Naive B cell (primary cell): ENCODE data around the gene PADI1. TPM values are rescaled to one million over a fixed set of nuclear protein-coding genes. Genes with fewer than 3 reads are reported as not detected.
"Not testable (repeated sequence)": the region's sequence is repeated elsewhere in the genome, so short reads cannot be mapped to it uniquely, and the experiment has no call there.

ENCODE experiments used
- ATAC-seq, 2 donors: fragments of 150-1000 bp; cut with Tn5 transposase; 2 replicates each; pipeline ENCODE4 v1.10.0; 2021; ENCODE audit warnings: low read depth in 2 of 2, mild to moderate bottlenecking in 2 of 2, moderate library complexity in 2 of 2
- DNase-seq: peaks from one replicate; pipeline ENCODE4 v3.0.0; 2022
- H3K27ac Mint-ChIP-seq, 6 donors: one replicate each; pipeline ENCODE4 v1.8.0; 2020 to 2022; ENCODE audit warnings: mild to moderate bottlenecking in 6 of 6, mixed read lengths in 6 of 6, moderate library complexity in 5 of 6, inconsistent platforms in 2 of 6
- H3K27me3 Mint-ChIP-seq, 3 donors: one replicate each; pipeline ENCODE4 v1.8.0; 2021 to 2022; ENCODE audit warnings: mixed read lengths in 3 of 3, mild to moderate bottlenecking in 1 of 3
- H3K36me3 Mint-ChIP-seq, 2 donors: one replicate each; pipeline ENCODE4 v1.8.0; 2020 to 2022; ENCODE audit warnings: mixed read lengths in 2 of 2, inconsistent platforms in 1 of 2, mild to moderate bottlenecking in 1 of 2
- H3K4me1 Mint-ChIP-seq, 3 donors: one replicate each; pipeline ENCODE4 v1.8.0; 2020 to 2022; ENCODE audit warnings: mixed read lengths in 3 of 3, inconsistent platforms in 1 of 3, mild to moderate bottlenecking in 1 of 3, moderate library complexity in 1 of 3
- H3K4me3 Mint-ChIP-seq, 8 donors: one replicate each; pipeline ENCODE4 v1.8.0; 2020 to 2022; ENCODE audit warnings: mild to moderate bottlenecking in 8 of 8, mixed read lengths in 8 of 8, moderate library complexity in 8 of 8, inconsistent platforms in 2 of 8
- H3K9me3 Mint-ChIP-seq, 7 donors: one replicate each; pipeline ENCODE4 v1.8.0; 2020 to 2022; ENCODE audit warnings: mixed read lengths in 7 of 7, mild to moderate bottlenecking in 5 of 7, inconsistent platforms in 2 of 7, moderate library complexity in 1 of 7
- polyA plus RNA-seq, 6 donors: library from polyadenylated mRNA; unstranded; fragments of 300-500 nt; fragmentation: Illumina TruSeq; gene quantifications; one replicate each; pipeline ENCODE4 v1.2.3, GENCODE V29; 2021; ENCODE audit warnings: low read depth in 6 of 6

Gene PADI1
- polyA plus RNA-seq, 6 donors from 2014 or later, result not detected

- H3K27ac Mint-ChIP-seq, result no peak overlapping the region
- H3K27me3 Mint-ChIP-seq, result peaks cover 4 to 14% (median 7%) of the 10 kb centered on the region in 3 donors
- no peak for ATAC-seq
- H3K4me3 Mint-ChIP-seq, result no peak overlapping the region
- H3K9me3 Mint-ChIP-seq, result no peaks in the 10 kb centered on the region
- H3K4me1 Mint-ChIP-seq, result peaks cover 0 to 9% (median 8%) of the 10 kb centered on the region in 3 donors
- H3K36me3 Mint-ChIP-seq, result no peaks in the 10 kb centered on the region
- DNase-seq, result no peak
These were observed 30.4 kb downstream of the PADI1 start for GRCh38 chr1:17235135-17235885.

GRCh38 chr1:17236779-17237560 is 32.0 kb downstream of the PADI1 start:
- Mint-ChIP-seq H3K36me3 (no peaks in the 10 kb centered on the region), H3K27me3 (peaks cover 4 to 14% (median 7%) of the 10 kb centered on the region in 3 donors), H3K9me3 (no peaks in the 10 kb centered on the region), H3K4me1 (peaks cover 0 to 5% (median 4%) of the 10 kb centered on the region in 3 donors), H3K4me3 (no peak overlapping the region), H3K27ac (no peak overlapping the region)
- peak; percentile 75 to 83 for ATAC-seq
- DNase-seq, result peak; percentile 69

DNA sequence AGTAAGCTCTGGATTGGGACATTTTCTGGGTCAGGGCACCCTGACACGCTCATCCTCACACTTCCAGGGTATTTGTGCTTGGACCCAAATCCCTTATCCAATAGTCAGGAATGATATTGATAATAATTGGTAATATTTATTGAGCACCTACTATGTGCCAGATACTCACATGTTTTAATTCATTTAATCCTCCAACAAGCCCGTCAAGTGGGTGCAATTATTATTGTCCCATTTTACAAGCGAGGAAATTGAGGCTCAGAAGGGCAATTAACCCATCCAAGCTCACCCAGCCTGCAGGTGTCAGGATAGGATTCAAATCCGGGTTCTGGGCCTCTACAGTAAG is 32.6 kb downstream of the PADI1 start:
- Mint-ChIP-seq H3K9me3 (no peaks in the 10 kb centered on the region), H3K27ac (no peak overlapping the region), H3K27me3 (peaks cover 4 to 14% (median 7%) of the 10 kb centered on the region in 3 donors), H3K36me3 (no peaks in the 10 kb centered on the region), H3K4me1 (peaks cover 0 to 5% (median 4%) of the 10 kb centered on the region in 3 donors), H3K4me3 (no peak overlapping the region)
- no peak for DNase-seq
- no peak for ATAC-seq

GRCh38 chr1:17239420-17239819 is 34.5 kb downstream of the PADI1 start:
- ATAC-seq (no peak), DNase-seq (no peak)
- no peaks in the 10 kb centered on the region for H3K9me3 Mint-ChIP-seq
- H3K27ac Mint-ChIP-seq, result no peak overlapping the region
- peaks cover 0 to 5% (median 4%) of the 10 kb centered on the region in 3 donors for H3K4me1 Mint-ChIP-seq
- peaks cover 4 to 7% (median 7%) of the 10 kb centered on the region in 3 donors for H3K27me3 Mint-ChIP-seq
- H3K4me3 Mint-ChIP-seq, result no peak overlapping the region
- H3K36me3 Mint-ChIP-seq, result no peaks in the 10 kb centered on the region

DNA sequence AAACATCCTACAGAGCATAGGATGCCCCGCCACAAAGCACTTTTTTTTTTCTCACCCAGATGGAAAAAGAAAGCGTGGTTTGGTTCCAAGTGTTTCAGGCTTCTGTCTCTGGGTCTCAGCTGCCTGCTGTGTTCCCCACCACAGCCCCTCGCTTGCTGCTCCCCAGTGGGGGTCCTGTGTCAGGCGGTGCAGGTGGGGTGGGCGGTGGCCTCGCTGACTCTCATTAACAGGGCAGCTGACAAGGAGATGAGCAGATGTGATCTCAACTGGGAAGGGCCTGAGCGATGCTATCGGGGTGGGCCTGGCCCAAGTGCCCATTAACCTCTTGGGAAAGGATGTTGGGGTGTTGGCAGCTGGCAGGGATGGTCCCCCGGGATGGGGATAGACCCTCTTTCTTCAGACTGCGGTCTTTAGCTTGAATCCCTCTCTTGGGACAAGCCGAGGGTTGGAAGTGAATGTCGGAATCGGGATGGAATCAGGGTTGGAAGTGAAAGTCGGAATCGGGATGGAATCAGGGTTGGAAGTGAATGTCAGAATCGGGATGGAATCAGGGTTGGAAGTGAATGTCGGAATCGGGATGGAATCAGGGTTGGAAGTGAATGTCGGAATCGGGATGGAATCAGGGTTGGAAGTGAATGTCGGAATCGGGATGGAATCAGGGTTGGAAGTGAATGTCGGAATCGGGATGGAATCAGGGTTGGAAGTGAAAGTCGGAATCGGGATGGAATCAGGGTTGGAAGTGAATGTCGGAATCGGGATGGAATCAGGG is 36.3 kb downstream of the PADI1 start:
- not testable (repeated sequence) for H3K36me3 Mint-ChIP-seq, DNase-seq, H3K4me1 Mint-ChIP-seq, ATAC-seq, H3K27ac Mint-ChIP-seq, H3K9me3 Mint-ChIP-seq, H3K27me3 Mint-ChIP-seq
- H3K4me3 Mint-ChIP-seq, result peak overlapping the region in 1 of 8 donors; percentile 68

GRCh38 chr1:17241780-17242074 is 36.8 kb downstream of the PADI1 start:
- not testable (repeated sequence) for H3K9me3 Mint-ChIP-seq, H3K36me3 Mint-ChIP-seq, ATAC-seq, H3K4me3 Mint-ChIP-seq, H3K27me3 Mint-ChIP-seq, H3K4me1 Mint-ChIP-seq, DNase-seq
- peak overlapping the region in 1 of 6 donors; percentile 33 for H3K27ac Mint-ChIP-seq

DNA sequence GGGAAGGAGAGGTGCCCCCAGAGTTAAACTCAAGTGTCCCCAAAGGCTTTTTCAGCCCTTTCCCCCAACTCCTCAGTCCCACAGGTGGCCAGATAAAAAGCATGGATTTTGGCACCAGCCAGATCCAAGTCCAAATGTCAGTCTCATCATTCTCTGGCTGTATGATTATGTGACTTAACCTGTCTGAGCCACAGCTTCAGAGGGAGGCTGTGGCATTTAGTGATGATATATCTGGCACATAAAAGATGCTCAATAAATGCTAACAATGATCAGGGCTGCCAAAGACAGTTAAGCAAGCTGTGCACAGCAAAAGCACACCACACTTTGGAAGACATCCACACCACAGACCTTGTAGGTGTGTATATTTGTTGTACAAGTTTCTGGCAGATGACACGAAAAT is 38.3 kb downstream of the PADI1 start:
- ATAC-seq (no peak), DNase-seq (no peak)
- Mint-ChIP-seq H3K27me3 (peaks cover 0 to 8% (median 4%) of the 10 kb centered on the region in 3 donors), H3K4me1 (no peaks in the 10 kb centered on the region), H3K36me3 (no peaks in the 10 kb centered on the region), H3K27ac (no peak overlapping the region), H3K4me3 (peak overlapping the region in 1 of 8 donors; percentile 20), H3K9me3 (no peaks in the 10 kb centered on the region)

DNA sequence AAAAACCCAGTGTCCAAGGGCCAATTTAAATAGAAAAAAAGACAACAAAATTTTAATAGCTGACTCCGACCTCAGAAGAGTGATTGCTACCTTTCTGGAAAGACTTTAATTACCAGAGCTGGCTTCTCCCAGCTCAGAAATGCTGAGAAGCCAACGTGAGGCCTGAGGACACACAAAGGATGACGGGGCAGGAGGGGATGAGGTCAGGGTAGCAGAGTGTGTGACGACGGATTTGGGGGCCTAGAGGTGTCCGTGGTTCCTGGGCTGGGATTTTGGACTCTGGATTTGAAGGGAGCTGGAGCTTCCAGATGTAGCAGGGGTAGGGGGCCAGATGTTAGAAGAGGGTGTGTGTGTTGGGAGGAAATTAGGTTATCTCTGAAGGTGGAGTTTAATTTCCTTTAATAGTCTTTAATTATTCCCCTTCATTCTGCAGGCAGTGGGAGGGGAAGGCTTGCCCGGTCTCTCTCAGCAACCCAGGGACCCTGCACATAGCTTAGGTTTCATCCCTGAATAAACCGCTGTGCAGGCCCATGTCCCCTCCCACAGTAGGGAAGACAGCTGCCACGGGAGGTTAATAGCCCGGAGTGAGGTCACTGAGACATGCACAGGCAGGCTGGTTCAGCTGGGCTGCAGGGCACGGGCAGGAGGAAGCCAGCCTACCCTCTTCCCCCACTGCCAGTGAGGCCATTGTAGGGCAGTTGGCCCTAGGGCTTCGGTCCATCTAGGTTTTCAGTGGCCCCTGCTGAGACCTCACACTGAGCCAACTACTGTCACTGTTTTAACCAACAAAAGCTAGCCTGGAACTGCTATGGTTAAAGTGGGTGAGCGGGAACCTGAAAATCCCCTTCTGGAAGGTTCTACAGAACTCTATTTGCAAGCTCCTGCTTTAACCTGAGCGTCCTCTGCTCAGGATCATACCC is 40.2 kb downstream of the PADI1 start:
- no peaks in the 10 kb centered on the region for H3K36me3 Mint-ChIP-seq
- H3K9me3 Mint-ChIP-seq, result no peaks in the 10 kb centered on the region
- peaks cover 2 to 9% (median 4%) of the 10 kb centered on the region in 3 donors for H3K27me3 Mint-ChIP-seq
- H3K4me1 Mint-ChIP-seq, result no peaks in the 10 kb centered on the region
- H3K27ac Mint-ChIP-seq, result no peak overlapping the region
- ATAC-seq (no peak), DNase-seq (no peak)
- H3K4me3 Mint-ChIP-seq, result no peak overlapping the region

- Mint-ChIP-seq H3K36me3 (no peaks in the 10 kb centered on the region), H3K9me3 (no peaks in the 10 kb centered on the region), H3K4me1 (no peaks in the 10 kb centered on the region), H3K4me3 (no peak overlapping the region), H3K27me3 (peaks cover 4 to 17% (median 10%) of the 10 kb centered on the region in 3 donors), H3K27ac (no peak overlapping the region)
- no peak for DNase-seq
- no peak for ATAC-seq
These were observed 40.9 kb downstream of the PADI1 start for GRCh38 chr1:17245816-17246325.

DNA sequence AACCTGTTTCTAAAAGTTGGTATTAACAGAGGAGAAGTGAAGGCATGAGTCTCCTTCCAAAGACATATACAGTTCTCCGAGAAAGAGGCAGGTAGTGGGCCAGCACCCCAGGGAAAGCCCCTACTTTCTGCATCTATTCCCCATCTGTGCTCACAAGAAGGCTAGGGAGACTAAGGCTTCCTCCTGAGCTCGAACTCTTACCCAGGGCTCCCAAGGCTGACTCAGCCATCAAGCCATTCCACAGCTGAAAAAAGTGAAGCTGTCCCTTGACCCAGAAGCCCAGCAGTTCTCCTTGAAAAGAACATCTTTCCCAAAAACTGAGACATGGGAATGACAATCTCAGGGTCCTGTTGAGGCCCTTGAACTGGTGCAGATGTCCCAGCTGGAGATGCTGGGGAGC is 42.0 kb downstream of the PADI1 start:
- ATAC-seq (no peak), DNase-seq (no peak)
- Mint-ChIP-seq H3K4me1 (no peaks in the 10 kb centered on the region), H3K27ac (no peak overlapping the region), H3K27me3 (peaks cover 9 to 21% (median 21%) of the 10 kb centered on the region in 3 donors), H3K9me3 (no peaks in the 10 kb centered on the region), H3K36me3 (no peaks in the 10 kb centered on the region), H3K4me3 (no peak overlapping the region)

- DNase-seq (no peak), ATAC-seq (no peak)
- H3K4me1 Mint-ChIP-seq, result no peaks in the 10 kb centered on the region
- H3K4me3 Mint-ChIP-seq, result no peak within 1 kb of the TSS
- peak within 1 kb of the TSS in 1 of 6 donors; percentile 18 for H3K27ac Mint-ChIP-seq
- no peaks in the 10 kb centered on the region for H3K9me3 Mint-ChIP-seq
- no peaks in the 10 kb centered on the region for H3K36me3 Mint-ChIP-seq
- H3K27me3 Mint-ChIP-seq, result peaks cover 10 to 27% (median 21%) of the 10 kb centered on the region in 3 donors
These were observed 43.9 kb downstream of the PADI1 start, which contains the start of gene PADI3 for GRCh38 chr1:17248781-17249180. Gene PADI3 (plus strand): TSS chr1:17249098. CDS start chr1:17249138, 40 bp downstream.

GRCh38 chr1:17250601-17251000 is 45.7 kb downstream of the PADI1 start:
- DNase-seq, result no peak
- no peak for ATAC-seq
- H3K4me1 Mint-ChIP-seq, result no peaks in the 10 kb centered on the region
- peak overlapping the region in 1 of 6 donors; percentile 61 for H3K27ac Mint-ChIP-seq
- no peaks in the 10 kb centered on the region for H3K9me3 Mint-ChIP-seq
- H3K27me3 Mint-ChIP-seq, result peaks cover 12 to 27% (median 23%) of the 10 kb centered on the region in 3 donors
- no peak overlapping the region for H3K4me3 Mint-ChIP-seq
- no peaks in the 10 kb centered on the region for H3K36me3 Mint-ChIP-seq
